Ishikawa (cell line): ENCODE data around the gene RNU6-9.
A peak's percentile ranks its signal among the peaks of the same experiment; 100 is the strongest.

Experiments
- EP300 ChIP-seq: IDR thresholded peaks from 2 replicates; pipeline ENCODE4 v1.6.1; 2012; ENCODE audit warnings: borderline replicate concordance
- MAX ChIP-seq: IDR thresholded peaks from 2 replicates; pipeline ENCODE4 v1.6.1; 2012
- NFIC ChIP-seq: IDR thresholded peaks from 2 replicates; pipeline ENCODE4 v1.6.1; 2012
- RAD21 ChIP-seq: IDR thresholded peaks from 2 replicates; pipeline ENCODE4 v1.6.1; 2012; ENCODE audit warnings: low read depth
- REST ChIP-seq: IDR thresholded peaks from 2 replicates; pipeline ENCODE4 v1.6.1; 2012; ENCODE audit warnings: low read depth, mild to moderate bottlenecking
- TAF1 ChIP-seq: IDR thresholded peaks from 2 replicates; pipeline ENCODE4 v1.6.1; 2012; ENCODE audit warnings: low read depth, mild to moderate bottlenecking
- TCF12 ChIP-seq: IDR thresholded peaks from 2 replicates; pipeline ENCODE4 v1.6.1; 2012; ENCODE audit warnings: low read depth
- TEAD4 ChIP-seq: IDR thresholded peaks from 2 replicates; pipeline ENCODE4 v1.6.1; 2012
- YY1 ChIP-seq: IDR thresholded peaks from 2 replicates; pipeline ENCODE4 v1.6.1; 2012; ENCODE audit warnings: low read depth
- ZBTB7A ChIP-seq: IDR thresholded peaks from 2 replicates; pipeline ENCODE4 v1.6.1; 2012; ENCODE audit warnings: low read depth

The RNU6-9 gene

GRCh38 chr19:940591-941291, 47.5 kb downstream of the RNU6-9 start:
- TF ChIP-seq TCF12 (peak; percentile 91), MAX (peak; percentile 73), REST (no peak), YY1 (no peak), ZBTB7A (peak; percentile 71; the same call in 1 of the 2 replicates), NFIC (peak; percentile 99), EP300 (peak; percentile 78; the same call in 1 of the 2 replicates), TEAD4 (peak; percentile 11; the same call in 1 of the 2 replicates)

- no peak for TF ChIP-seq NFIC
- TF ChIP-seq RAD21: no peak
- TF ChIP-seq EP300: no peak
- TF ChIP-seq REST: no peak
These were observed 48.2 kb downstream of the RNU6-9 start for GRCh38 chr19:941292-942132.

GRCh38 chr19:942133-942645, 48.9 kb downstream of the RNU6-9 start:
- peak; percentile 18; the same call in 1 of the 2 replicates for TF ChIP-seq MAX
- peak; percentile 43; the same call in 1 of the 2 replicates for TF ChIP-seq ZBTB7A
- peak; percentile 57; the same call in 1 of the 2 replicates for TF ChIP-seq TCF12
- no peak for TF ChIP-seq RAD21
- no peak for TF ChIP-seq TAF1
- peak; percentile 49; the same call in 1 of the 2 replicates for TF ChIP-seq NFIC
